GM20431 (cell line): Measurements from ENCODE around the gene ATP8B1.

ENCODE experiments used
- in situ Hi-C: fragments of 300-500 bp; cut with MseI, MboI; formaldehyde crosslinking; loops from one replicate; pipeline ENCODE4 v1.15.0; 2020; ENCODE audit warnings: low sequenced_read_pairs; ENCODE audit not compliant: unreplicated experiment

The ATP8B1 gene

GRCh38 chr18:57683470-57683869 is 119.6 kb downstream of the ATP8B1 start:
- in situ Hi-C loops = no loop called here

GRCh38 chr18:57677262-57678211 is 125.6 kb downstream of the ATP8B1 start:
- in situ Hi-C loops = no loop called here

- in situ Hi-C loops = no loop called here
These were observed 128.2 kb downstream of the ATP8B1 start for GRCh38 chr18:57674891-57675290.

- in situ Hi-C loops = no loop called here
These were observed 133.1 kb downstream of the ATP8B1 start for GRCh38 chr18:57670046-57670445.

GRCh38 chr18:57668021-57668420 is 135.1 kb downstream of the ATP8B1 start:
- in situ Hi-C loops = no loop called here

- in situ Hi-C loops = no loop called here
These were observed 136.2 kb downstream of the ATP8B1 start for GRCh38 chr18:57666818-57667497.

- in situ Hi-C loops = no loop called here
These were observed 138.4 kb downstream of the ATP8B1 start for GRCh38 chr18:57664568-57665165.

GRCh38 chr18:57660961-57661360 is 142.2 kb downstream of the ATP8B1 start:
- in situ Hi-C loops = no loop called here

- in situ Hi-C loops = no loop called here
These were observed 143.5 kb downstream of the ATP8B1 start for GRCh38 chr18:57659460-57660102.

GRCh38 chr18:57657542-57657941 is 145.6 kb downstream of the ATP8B1 start:
- in situ Hi-C loops = no loop called here

- in situ Hi-C loops = no loop called here
These were observed 147.4 kb downstream of the ATP8B1 start for GRCh38 chr18:57655740-57656139.

GRCh38 chr18:57651914-57652313 is 151.2 kb downstream of the ATP8B1 start:
- in situ Hi-C loops = no loop called here

GRCh38 chr18:57649556-57650500 is 153.3 kb downstream of the ATP8B1 start:
- in situ Hi-C loops = loop anchor here (25.0 kb wide), 1 partner anchor 212 kb away; no protein-coding TSS in a partner anchor

- in situ Hi-C loops = loop anchor here (25.0 kb wide), 1 partner anchor 214 kb away; no protein-coding TSS in a partner anchor
These were observed 154.7 kb downstream of the ATP8B1 start for GRCh38 chr18:57648414-57648813.

- in situ Hi-C loops = loop anchor here (25.0 kb wide), 1 partner anchor 218 kb away; no protein-coding TSS in a partner anchor
These were observed 158.6 kb downstream of the ATP8B1 start for GRCh38 chr18:57644540-57644939.

- in situ Hi-C loops = loop anchor here (25.0 kb wide), 1 partner anchor 219 kb away; no protein-coding TSS in a partner anchor
These were observed 159.4 kb downstream of the ATP8B1 start for GRCh38 chr18:57643726-57644125.

GRCh38 chr18:57642462-57642861 is 160.7 kb downstream of the ATP8B1 start:
- in situ Hi-C loops = loop anchor here (25.0 kb wide), 1 partner anchor 220 kb away; no protein-coding TSS in a partner anchor

- in situ Hi-C loops = loop anchor here (25.0 kb wide), 1 partner anchor 222 kb away; no protein-coding TSS in a partner anchor
These were observed 162.4 kb downstream of the ATP8B1 start for GRCh38 chr18:57640749-57641148.

GRCh38 chr18:57640236-57640635 is 162.9 kb downstream of the ATP8B1 start:
- in situ Hi-C loops = loop anchor here (25.0 kb wide), 1 partner anchor 222 kb away; no protein-coding TSS in a partner anchor
